GM12873 (cell line): ENCODE results near the gene ERMARD.

Source experiments
- TF ChIP-seq, protein P1 (sequence below): IDR thresholded peaks from 2 replicates; pipeline ENCODE4 v1.5.1; 2012; ENCODE audit warnings: low read depth, mild to moderate bottlenecking, moderate library complexity, low read length, control low read depth; ENCODE audit not compliant: insufficient read depth; ENCODE audit errors: missing control alignments

Gene ERMARD

DNA sequence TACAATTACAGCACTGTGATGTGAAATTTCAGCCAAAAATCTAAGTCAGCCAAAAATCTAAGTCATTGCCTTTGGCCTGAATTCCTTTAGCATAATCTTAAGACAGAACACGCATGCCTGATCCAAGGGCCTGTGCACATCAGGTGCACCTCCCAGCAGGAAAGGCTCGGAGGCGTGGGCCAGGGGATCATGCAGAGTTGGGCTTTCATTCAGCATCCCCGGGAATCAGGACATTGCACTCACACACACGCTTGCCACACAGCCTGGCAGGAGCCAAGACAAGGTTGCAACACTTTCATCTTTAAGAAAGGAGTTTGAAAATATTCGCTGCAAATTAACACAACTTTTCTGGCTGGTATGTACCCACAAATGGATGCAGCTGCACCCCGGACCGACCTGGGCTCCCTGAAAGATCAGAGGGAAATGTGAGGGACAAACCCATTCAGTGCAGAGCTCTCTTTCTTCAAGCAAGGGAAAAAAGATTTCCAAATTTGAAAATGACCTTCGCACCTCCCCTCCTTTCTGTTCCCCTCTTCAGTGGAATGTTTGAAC, 48.8 kb downstream of the ERMARD start:
- TF ChIP-seq, protein P1, sequence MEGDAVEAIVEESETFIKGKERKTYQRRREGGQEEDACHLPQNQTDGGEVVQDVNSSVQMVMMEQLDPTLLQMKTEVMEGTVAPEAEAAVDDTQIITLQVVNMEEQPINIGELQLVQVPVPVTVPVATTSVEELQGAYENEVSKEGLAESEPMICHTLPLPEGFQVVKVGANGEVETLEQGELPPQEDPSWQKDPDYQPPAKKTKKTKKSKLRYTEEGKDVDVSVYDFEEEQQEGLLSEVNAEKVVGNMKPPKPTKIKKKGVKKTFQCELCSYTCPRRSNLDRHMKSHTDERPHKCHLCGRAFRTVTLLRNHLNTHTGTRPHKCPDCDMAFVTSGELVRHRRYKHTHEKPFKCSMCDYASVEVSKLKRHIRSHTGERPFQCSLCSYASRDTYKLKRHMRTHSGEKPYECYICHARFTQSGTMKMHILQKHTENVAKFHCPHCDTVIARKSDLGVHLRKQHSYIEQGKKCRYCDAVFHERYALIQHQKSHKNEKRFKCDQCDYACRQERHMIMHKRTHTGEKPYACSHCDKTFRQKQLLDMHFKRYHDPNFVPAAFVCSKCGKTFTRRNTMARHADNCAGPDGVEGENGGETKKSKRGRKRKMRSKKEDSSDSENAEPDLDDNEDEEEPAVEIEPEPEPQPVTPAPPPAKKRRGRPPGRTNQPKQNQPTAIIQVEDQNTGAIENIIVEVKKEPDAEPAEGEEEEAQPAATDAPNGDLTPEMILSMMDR: no peak

- TF ChIP-seq, protein P1: no peak
Observed at GRCh38 chr6:169800668-169801395, 49.4 kb downstream of the ERMARD start.

- TF ChIP-seq, protein P1: no peak
Observed at GRCh38 chr6:169801396-169802160, 50.2 kb downstream of the ERMARD start.

- TF ChIP-seq, protein P1: no peak
Observed at GRCh38 chr6:169802790-169803189, 51.4 kb downstream of the ERMARD start.

DNA sequence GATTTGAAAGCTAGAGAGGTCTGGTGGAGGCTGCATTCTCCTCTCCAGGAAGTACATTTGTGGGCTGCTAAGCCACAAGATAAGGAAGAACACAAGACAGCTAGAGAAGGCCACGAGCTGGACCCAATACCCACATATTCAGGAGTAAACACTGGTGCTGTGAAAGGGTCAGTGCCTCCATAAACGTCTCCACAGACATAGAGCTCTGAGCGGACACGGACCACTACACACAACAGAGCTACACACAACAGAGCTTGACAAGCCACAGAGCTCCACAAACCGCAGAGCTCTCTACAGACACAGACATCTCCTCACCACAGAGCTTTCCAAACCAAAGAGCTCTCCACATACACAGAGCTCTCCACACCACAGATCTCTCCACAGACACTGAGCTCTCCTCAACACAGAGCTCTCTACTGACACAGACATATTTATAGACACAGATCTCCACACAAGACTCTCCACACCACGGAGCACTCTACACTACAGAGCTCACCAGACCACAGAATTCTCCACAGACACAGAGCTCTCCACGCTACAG, 51.9 kb downstream of the ERMARD start:
- TF ChIP-seq, protein P1: no peak

DNA sequence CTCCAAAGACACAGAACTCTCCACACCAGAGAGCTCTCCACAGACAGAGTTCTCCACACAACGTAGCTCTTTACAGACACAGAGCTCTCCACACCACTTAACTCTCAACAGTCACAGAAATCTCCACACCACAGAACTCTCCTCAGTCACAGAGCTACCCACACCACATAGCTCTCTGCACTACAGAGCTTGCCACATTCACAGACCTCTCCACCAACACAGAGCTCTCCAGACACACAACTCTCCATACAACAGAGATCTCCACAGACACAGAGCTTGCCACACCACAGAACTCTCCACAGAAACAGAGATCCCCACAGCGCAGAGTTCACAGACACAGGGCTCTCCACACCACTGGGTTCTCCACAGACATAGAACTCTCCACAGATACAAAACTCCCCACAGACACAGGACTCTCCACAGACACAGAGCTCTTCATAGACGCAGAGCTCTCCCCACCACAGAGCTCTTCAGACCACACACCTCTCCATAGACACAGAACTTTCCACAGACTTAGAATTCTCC, 52.5 kb downstream of the ERMARD start:
- TF ChIP-seq, protein P1: no peak

DNA sequence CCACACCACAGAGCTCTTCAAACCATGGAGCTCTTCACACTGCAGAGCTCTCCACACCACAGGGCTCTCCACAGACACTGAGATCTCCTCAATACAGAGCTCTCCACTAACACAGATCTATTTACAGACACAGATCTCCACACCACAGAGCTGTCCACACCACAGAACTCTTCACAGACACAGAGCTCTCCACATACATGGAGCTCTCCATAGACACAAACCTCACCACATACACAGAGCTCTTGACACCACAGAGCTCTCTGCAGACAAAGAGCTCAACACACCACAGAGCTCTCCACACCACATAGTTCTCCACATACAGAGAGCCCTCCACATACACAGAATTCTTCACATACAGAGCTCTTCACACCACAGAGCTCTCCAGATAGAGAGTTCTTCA, 53.0 kb downstream of the ERMARD start:
- TF ChIP-seq, protein P1: no peak
